Adrenal gland (tissue), 5 donors: ENCODE results near the gene S100A7A.

ENCODE experiments used
- CTCF ChIP-seq, 6 experiments: fragments of 450-650 bp in 4 of 6; fragments of 200-600 bp in 2 of 6; sonication (generic) in 1 of 6; IDR thresholded peaks; 1 replicate in 5 of 6; 2 replicates in 1 of 6; pipeline versions ENCODE4 v1.5.1 to v1.8.0; 2016 to 2021; ENCODE audit warnings: antibody characterized with exemption in 6 of 6, mild to moderate bottlenecking in 2 of 6, moderate library complexity in 1 of 6
- POLR2A ChIP-seq, 2 donors: fragments of 450-650 bp; IDR thresholded peaks; one replicate each; pipeline ENCODE4 v1.6.1; 2017; ENCODE audit warnings: antibody characterized with exemption in 2 of 2, mild to moderate bottlenecking in 2 of 2, moderate library complexity in 1 of 2
- donor health status: DM: no; HTN: no; CAD: no.

DNA sequence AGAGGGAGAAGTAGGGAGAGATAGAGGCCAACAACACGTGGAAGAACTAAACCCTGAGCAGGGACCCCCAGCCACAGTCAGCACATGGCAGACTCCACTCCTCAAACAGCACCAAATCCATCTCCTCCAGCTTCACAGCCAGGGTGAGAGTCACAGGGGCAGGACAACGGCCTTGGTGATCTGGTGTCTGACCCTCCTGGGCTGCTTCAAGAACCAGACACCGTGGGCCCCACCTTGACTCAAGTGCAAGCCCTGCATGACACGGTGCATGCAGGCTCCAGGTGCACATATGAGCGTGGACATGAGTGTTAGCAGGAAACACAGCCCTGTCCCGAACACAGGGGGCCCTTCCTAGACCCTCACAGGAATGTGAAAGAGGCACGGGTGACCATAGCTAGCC is 22.3 kb downstream of the S100A7A start:
- no peak for TF ChIP-seq CTCF (IDR thresholded peaks at IDR 0.05)
- no peak for TF ChIP-seq POLR2A (IDR thresholded peaks at IDR 0.05)
